GM12892 (cell line): ENCODE results near the gene LGALS8.

Experiments
- POLR2A ChIP-seq: IDR thresholded peaks from 2 replicates; pipeline ENCODE4 v1.6.1; 2011; ENCODE audit warnings: low read depth, low read length, control low read depth
- POLR2AphosphoS5 ChIP-seq: IDR thresholded peaks from 2 replicates; pipeline ENCODE4 v1.6.1; 2011; ENCODE audit warnings: low read depth, low read length, control low read depth
- TAF1 ChIP-seq: IDR thresholded peaks from 2 replicates; pipeline ENCODE4 v1.6.1; 2011; ENCODE audit warnings: low read depth, mild to moderate bottlenecking, control low read depth, low read length, borderline replicate concordance

GRCh38 chr1:236491469-236492136, 32.2 kb upstream of the LGALS8 start:
- no peak for TF ChIP-seq POLR2A
- TF ChIP-seq POLR2AphosphoS5, result no peak
- TF ChIP-seq TAF1, result no peak
